A673 (cell line): Measurements from ENCODE around the gene MYOCD. TPM values are rescaled to one million over a fixed set of nuclear protein-coding genes. Genes with fewer than 3 reads are reported as not detected.

Experiments used
- BruUV-seq: library from RNA; stranded (reverse); fragments of 400-500 nt; replicated peaks from 2 replicates; lab custom pipeline; 2021; lab: Mats Ljungman, UMichigan
- CTCF ChIA-PET: fragments of 300-600 bp; sonication (Branson Sonifier 250); formaldehyde crosslinking; loops from one replicate; lab custom pipeline; 2022; ENCODE audit warnings: antibody characterized with exemption; lab: Charles Lee
- POLR2A ChIA-PET: fragments of 300-600 bp; sonication (Branson Sonifier 250); formaldehyde crosslinking; loops from one replicate; lab custom pipeline; 2022; ENCODE audit warnings: antibody characterized with exemption; ENCODE audit not compliant: low non-redundant PET; lab: Charles Lee
- DNase-seq: peaks from one replicate; pipeline ENCODE4 v3.0.0-alpha.2; 2015; ENCODE audit warnings: low spot score
- H3K27ac ChIP-seq: fragments of 200-600 bp; sonication (generic); 2 replicates; pipeline ENCODE4 v1.5.1; 2016; ENCODE audit warnings: mixed run types, low read depth, mild to moderate bottlenecking, mixed read lengths, antibody characterized with exemption, low read length; ENCODE audit not compliant: poor library complexity, severe bottlenecking
- H3K27me3 ChIP-seq: fragments of 200-600 bp; sonication (generic); replicated peaks from 2 replicates; pipeline ENCODE4 v1.6.1; 2017; ENCODE audit warnings: mixed run types, low read depth, mild to moderate bottlenecking, mixed read lengths, antibody characterized with exemption, low read length; ENCODE audit not compliant: insufficient read depth, poor library complexity
- H3K36me3 ChIP-seq: fragments of 200-600 bp; sonication (generic); 2 replicates; pipeline ENCODE4 v1.6.1; 2016; ENCODE audit warnings: mixed run types, mild to moderate bottlenecking, mixed read lengths, antibody characterized with exemption, low read length; ENCODE audit not compliant: insufficient read depth, poor library complexity, severe bottlenecking
- H3K4me1 ChIP-seq: fragments of 200-600 bp; sonication (generic); 2 replicates; pipeline ENCODE4 v1.6.1; 2017; ENCODE audit warnings: mixed run types, mild to moderate bottlenecking, mixed read lengths, antibody characterized with exemption, low read length; ENCODE audit not compliant: insufficient read depth, poor library complexity, severe bottlenecking
- H3K4me3 ChIP-seq: fragments of 200-600 bp; sonication (generic); 2 replicates; pipeline ENCODE4 v1.5.1; 2016; ENCODE audit warnings: low read depth, mixed run types, mild to moderate bottlenecking, mixed read lengths, low read length; ENCODE audit not compliant: poor library complexity, severe bottlenecking
- H3K9me3 ChIP-seq: fragments of 200-600 bp; sonication (generic); 2 replicates; pipeline ENCODE4 v1.6.1; 2016; ENCODE audit warnings: mixed run types, low read depth, mild to moderate bottlenecking, mixed read lengths, antibody characterized with exemption, low read length; ENCODE audit not compliant: poor library complexity, severe bottlenecking
- EZH2 ChIP-seq: fragments of 200-600 bp; sonication (generic); IDR thresholded peaks from 2 replicates; pipeline ENCODE4 v1.6.1; 2017; ENCODE audit warnings: borderline replicate concordance, low read depth, mild to moderate bottlenecking, mixed read lengths, antibody characterized with exemption, low read length; ENCODE audit not compliant: poor library complexity, severe bottlenecking
- intact Hi-C: fragments of 100-400 bp; cut with micrococcal nuclease; formaldehyde crosslinking; loops from one replicate; pipeline ENCODE4 v1.10.0; 2022; ENCODE audit not compliant: unreplicated experiment
- total RNA-seq: library from RNA; stranded (reverse); gene quantifications from 2 replicates; pipeline ENCODE4 v1.2.3, GENCODE V29; 2021
- TF ChIP-seq, protein P1 (sequence below): fragments of 300-800, 200-600 bp; sonication (generic); conservative IDR thresholded peaks from 2 replicates; pipeline ENCODE4 v1.5.1; 2017; ENCODE audit warnings: low read depth, mild to moderate bottlenecking, antibody characterized with exemption, low read length, moderate library complexity, mixed read lengths

Gene MYOCD
- total RNA-seq, 1 experiment from 2014 or later: not detected

DNA sequence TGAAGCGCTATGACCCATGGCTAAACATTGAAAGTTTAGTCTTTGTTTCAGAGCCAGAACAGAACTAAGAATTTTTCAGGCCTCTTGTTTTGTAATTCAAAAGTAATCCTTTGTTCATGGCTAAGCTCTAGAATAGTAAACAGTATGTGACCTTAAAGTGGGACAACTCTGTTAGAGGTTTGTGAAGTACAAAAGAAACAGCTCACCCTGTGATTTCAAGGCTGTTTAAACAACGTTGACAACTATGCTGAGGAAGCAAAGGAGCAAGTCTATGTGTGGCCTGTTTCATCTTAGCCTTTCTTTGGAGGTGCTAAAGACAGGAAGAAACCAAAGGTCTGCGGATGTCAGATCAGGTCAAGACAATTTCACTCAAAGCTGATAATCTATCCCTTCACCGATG lies 40.4 kb downstream of the MYOCD start:
- no TSS peak for BruUV-seq
- intact Hi-C loops: no loop called here
- Histone ChIP-seq H3K27ac (no peak overlapping the region), H3K4me1 (no peaks in the 10 kb centered on the region), H3K27me3 (peaks cover 13% of the 10 kb centered on the region), H3K9me3 (no peaks in the 10 kb centered on the region), H3K36me3 (no peaks in the 10 kb centered on the region), H3K4me3 (no peak overlapping the region)
- TF ChIP-seq, protein P1, sequence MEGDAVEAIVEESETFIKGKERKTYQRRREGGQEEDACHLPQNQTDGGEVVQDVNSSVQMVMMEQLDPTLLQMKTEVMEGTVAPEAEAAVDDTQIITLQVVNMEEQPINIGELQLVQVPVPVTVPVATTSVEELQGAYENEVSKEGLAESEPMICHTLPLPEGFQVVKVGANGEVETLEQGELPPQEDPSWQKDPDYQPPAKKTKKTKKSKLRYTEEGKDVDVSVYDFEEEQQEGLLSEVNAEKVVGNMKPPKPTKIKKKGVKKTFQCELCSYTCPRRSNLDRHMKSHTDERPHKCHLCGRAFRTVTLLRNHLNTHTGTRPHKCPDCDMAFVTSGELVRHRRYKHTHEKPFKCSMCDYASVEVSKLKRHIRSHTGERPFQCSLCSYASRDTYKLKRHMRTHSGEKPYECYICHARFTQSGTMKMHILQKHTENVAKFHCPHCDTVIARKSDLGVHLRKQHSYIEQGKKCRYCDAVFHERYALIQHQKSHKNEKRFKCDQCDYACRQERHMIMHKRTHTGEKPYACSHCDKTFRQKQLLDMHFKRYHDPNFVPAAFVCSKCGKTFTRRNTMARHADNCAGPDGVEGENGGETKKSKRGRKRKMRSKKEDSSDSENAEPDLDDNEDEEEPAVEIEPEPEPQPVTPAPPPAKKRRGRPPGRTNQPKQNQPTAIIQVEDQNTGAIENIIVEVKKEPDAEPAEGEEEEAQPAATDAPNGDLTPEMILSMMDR: no peak
- TF ChIP-seq EZH2: no peak
- ChIA-PET CTCF (no interaction called here), POLR2A (no interaction called here)
- no peak for DNase-seq

DNA sequence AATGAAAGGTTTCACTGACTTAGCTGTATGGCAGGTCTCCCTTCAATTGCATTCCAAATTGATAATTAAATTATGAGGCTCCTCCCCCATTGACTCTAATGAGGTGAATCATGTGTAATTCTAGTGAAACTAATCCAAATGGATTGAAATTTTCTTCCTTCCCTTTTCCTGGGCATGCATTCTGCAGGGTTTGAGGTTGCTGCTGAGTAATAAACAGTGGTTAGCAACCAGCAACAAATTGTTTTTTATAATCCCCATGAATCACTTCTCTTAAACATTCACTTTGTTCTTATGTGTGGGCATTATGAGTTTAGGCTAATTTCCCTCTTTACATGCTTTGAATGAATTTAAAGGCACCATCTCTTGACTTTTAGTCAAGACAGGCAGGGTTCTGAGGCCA lies 43.4 kb downstream of the MYOCD start:
- intact Hi-C loops: no loop called here
- Histone ChIP-seq H3K27ac (no peak overlapping the region), H3K4me3 (no peak overlapping the region), H3K4me1 (no peaks in the 10 kb centered on the region), H3K9me3 (no peaks in the 10 kb centered on the region), H3K27me3 (peaks cover 13% of the 10 kb centered on the region), H3K36me3 (no peaks in the 10 kb centered on the region)
- BruUV-seq: no TSS peak
- TF ChIP-seq, protein P1: no peak
- no peak for TF ChIP-seq EZH2
- CTCF ChIA-PET: no interaction called here
- POLR2A ChIA-PET: no interaction called here
- no peak for DNase-seq

DNA sequence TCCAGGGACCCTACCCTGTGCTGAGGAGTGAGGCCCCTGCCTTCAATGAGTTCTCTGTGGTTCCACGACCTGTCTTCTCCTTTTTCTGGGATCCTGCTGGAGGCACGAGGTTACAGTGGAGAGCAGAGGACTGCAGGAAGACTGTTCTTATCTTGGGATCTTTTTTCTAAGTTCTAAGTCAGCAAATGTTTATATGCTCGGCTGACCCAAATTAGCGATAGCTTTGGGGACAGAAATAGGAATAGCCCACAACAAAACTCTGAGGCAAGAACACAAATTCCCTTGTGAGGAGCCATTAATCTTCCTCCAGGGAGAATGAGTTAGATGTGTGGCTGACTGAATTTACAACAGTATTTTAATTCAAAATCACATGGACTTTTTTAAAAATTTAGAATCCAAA lies 46.7 kb downstream of the MYOCD start:
- DNase-seq: no peak
- no peaks in the 10 kb centered on the region for H3K4me1 ChIP-seq
- no peak overlapping the region for H3K4me3 ChIP-seq
- BruUV-seq: no TSS peak
- intact Hi-C loops: no loop called here
- peaks cover 8% of the 10 kb centered on the region for H3K27me3 ChIP-seq
- H3K27ac ChIP-seq: no peak overlapping the region
- H3K9me3 ChIP-seq: no peaks in the 10 kb centered on the region
- ChIA-PET POLR2A (no interaction called here), CTCF (no interaction called here)
- H3K36me3 ChIP-seq: no peaks in the 10 kb centered on the region
- TF ChIP-seq, protein P1: no peak
- no peak for TF ChIP-seq EZH2
